HepG2 (cell line): ENCODE data around the gene PHOSPHO2. TPM values are rescaled to one million over a fixed set of nuclear protein-coding genes. Genes with fewer than 3 reads are reported as not detected.

Experiments
- ATAD3A ChIP-seq: sonication (generic); formaldehyde crosslinking; IDR thresholded peaks from 2 replicates; pipeline ENCODE4 v1.4.0; 2020; ENCODE audit warnings: missing genetic modification reagents
- CENPX ChIP-seq: sonication (generic); formaldehyde crosslinking; IDR thresholded peaks from 2 replicates; pipeline ENCODE4 v1.9.0; 2021; ENCODE audit warnings: mild to moderate bottlenecking, missing genetic modification reagents, moderate library complexity
- HNF4G ChIP-seq, 2 experiments: sonication (generic) in 1 of 2; formaldehyde crosslinking in 1 of 2; IDR thresholded peaks; 2 replicates each; pipeline versions ENCODE4 v1.4.0 to v1.6.1; 2011 to 2020; ENCODE audit warnings: borderline replicate concordance in 2 of 2, low read depth in 2 of 2, mild to moderate bottlenecking in 2 of 2, low read length in 1 of 2, missing genetic modification reagents in 1 of 2, moderate library complexity in 1 of 2
- IKZF1 ChIP-seq: fragments of 450-650 bp; IDR thresholded peaks from 2 replicates; pipeline ENCODE4 v1.7.1; 2016
- SATB2 ChIP-seq: sonication (generic); formaldehyde crosslinking; IDR thresholded peaks from 2 replicates; pipeline ENCODE4 v1.5.0; 2020; ENCODE audit warnings: missing genetic modification reagents
- ZBTB43 ChIP-seq: sonication (generic); formaldehyde crosslinking; conservative IDR thresholded peaks from 2 replicates; pipeline ENCODE4 v1.4.0; 2020; ENCODE audit warnings: missing genetic modification reagents
- ZBTB44 ChIP-seq: sonication (generic); formaldehyde crosslinking; IDR thresholded peaks from 2 replicates; pipeline ENCODE4 v1.4.0; 2020; ENCODE audit warnings: missing genetic modification reagents
- ZFP91 ChIP-seq: sonication (generic); formaldehyde crosslinking; IDR thresholded peaks from 2 replicates; pipeline ENCODE4 v1.9.0; 2022; ENCODE audit warnings: missing genetic modification reagents, mild to moderate bottlenecking, borderline replicate concordance
- ZNF354B ChIP-seq: sonication (generic); formaldehyde crosslinking; IDR thresholded peaks from 2 replicates; pipeline ENCODE4 v1.8.0; 2022; ENCODE audit warnings: mild to moderate bottlenecking, missing genetic modification reagents
- ZNF407 ChIP-seq: sonication (generic); formaldehyde crosslinking; IDR thresholded peaks from one replicate; pipeline ENCODE4 v1.5.1; 2020; ENCODE audit warnings: mild to moderate bottlenecking, missing genetic modification reagents; ENCODE audit errors: not compliant biosample characterization
- ZNF451 ChIP-seq: sonication (generic); formaldehyde crosslinking; IDR thresholded peaks from 2 replicates; pipeline ENCODE4 v1.5.0; 2020; ENCODE audit warnings: mild to moderate bottlenecking, missing genetic modification reagents
- ZNF503 ChIP-seq: sonication (generic); formaldehyde crosslinking; IDR thresholded peaks from 2 replicates; pipeline ENCODE4 v1.4.0; 2020; ENCODE audit warnings: missing genetic modification reagents
- polyA plus RNA-seq, 8 experiments: library from polyadenylated mRNA; depleted of rRNA in 3 of 8; stranded (reverse) in 7 of 8; unstranded in 1 of 8; fragments of >200 nt; fragmentation: Illumina TruSeq in 4 of 8; extraction: Trizol in 4 of 8; gene quantifications; 2 replicates each; pipeline versions ENCODE4 v1.2.1 to v1.2.3, GENCODE V29; 2011 to 2016; ENCODE audit warnings: low read depth in 4 of 8, missing spikeins in 1 of 8, mixed read lengths in 1 of 8; ENCODE audit not compliant: insufficient read depth in 1 of 8
- total RNA-seq, 5 experiments: library from RNA; depleted of rRNA; stranded (reverse); fragments of >200 nt; fragmentation: Illumina TruSeq; extraction: Trizol; gene quantifications; 2 replicates each; pipeline ENCODE4 v1.2.3, GENCODE V29; 2016; ENCODE audit warnings: low read depth in 1 of 5

Gene PHOSPHO2
- total and polyA plus RNA-seq, 2 of the 13 experiments (the other 11 are each of a cell fraction or from before 2014, with no cell fraction given), result 6.1 to 11.4 TPM

GRCh38 chr2:169715379-169716237 lies 21.3 kb downstream of the PHOSPHO2 start (continued):
- no peak for TF ChIP-seq SATB2 (CRISPR knock-in tag)
- TF ChIP-seq IKZF1, result no peak
- TF ChIP-seq ZBTB43 (CRISPR knock-in tag), result no peak
- TF ChIP-seq ZNF503 (CRISPR knock-in tag), result no peak
- 0 out of 2 replicates have a peak, but pooled peaks have one; percentile 30 for TF ChIP-seq ZBTB44 (CRISPR knock-in tag)
- no peak for TF ChIP-seq ZNF354B (CRISPR knock-in tag)
- no peak for TF ChIP-seq CENPX
- TF ChIP-seq ATAD3A, result no peak
- TF ChIP-seq ZFP91 (CRISPR knock-in tag), result peak; percentile 53; the same call in 1 of the 2 replicates
- TF ChIP-seq ZNF451, result no peak
- no peak for TF ChIP-seq ZNF407
- TF ChIP-seq HNF4G (IDR thresholded peaks at IDR 0.05; ENCODE audit: borderline replicate concordance, low read depth, low read length), result peak; percentile 65; the same call in 1 of the 2 replicates
- no peak for TF ChIP-seq HNF4G (CRISPR knock-in tag; IDR thresholded peaks at IDR 0.05; ENCODE audit: borderline replicate concordance, low read depth)
